ENCODE results near the gene RAD52. TPM values are rescaled to one million over a fixed set of nuclear protein-coding genes. Genes with fewer than 3 reads are reported as not detected.

RAD52 gene
- total RNA-seq, 1 experiment from 2014 or later = 15.3 TPM

GRCh38 chr12:897386-897785, 52.1 kb downstream of the RAD52 start:
- Histone ChIP-seq H4K91ac (ENCODE audit: insufficient read length, low read depth, low read length) (no peak overlapping the region), H3T11ph (ENCODE audit: low read length) (no peak overlapping the region), H3K27me3 (ENCODE audit: insufficient read depth, low read length) (no peaks in the 10 kb centered on the region), H3K9ac (ENCODE audit: extremely low read depth, insufficient read length, low read length) (no peak overlapping the region), H4K5ac (ENCODE audit: insufficient read length, low read depth, low read length) (no peak overlapping the region), H4K8ac (replicated peaks; ENCODE audit: insufficient read length, low read depth, low read length) (no peak overlapping the region), H3K9me3 (ENCODE audit: control insufficient read depth, low read depth, low read length) (no peaks in the 10 kb centered on the region), H4K20me1 (ENCODE audit: control insufficient read depth, insufficient read depth, insufficient read length) (no peaks in the 10 kb centered on the region), H3K14ac (ENCODE audit: insufficient read depth, low read length) (no peak overlapping the region), H3K4me2 (ENCODE audit: insufficient read depth, insufficient read length, low read length) (no peak overlapping the region), H2BK15ac (ENCODE audit: low read depth, low read length) (no peak overlapping the region), H3K23me2 (ENCODE audit: insufficient read length, low read depth, low read length, poor library complexity, severe bottlenecking) (no peaks in the 10 kb centered on the region), H2BK5ac (ENCODE audit: insufficient read length, low read length) (no peak overlapping the region), H2BK120ac (ENCODE audit: low read depth, low read length, poor library complexity, severe bottlenecking) (no peak overlapping the region), H3K56ac (ENCODE audit: insufficient read length, low read depth, low read length) (no peak overlapping the region), H3K18ac (ENCODE audit: insufficient read length, low read depth, low read length) (no peak overlapping the region), H3K79me1 (ENCODE audit: insufficient read depth, low read depth, low read length, poor library complexity, severe bottlenecking) (no peaks in the 10 kb centered on the region), H2AK5ac (ENCODE audit: insufficient read length, low read length) (no peak overlapping the region), H3K4me1 (ENCODE audit: insufficient read depth, low read length) (no peaks in the 10 kb centered on the region), H2AFZ (ENCODE audit: low read length) (no peak overlapping the region), H2BK12ac (ENCODE audit: insufficient read length, low read depth, low read length) (no peak overlapping the region), H3K79me2 (ENCODE audit: insufficient read depth, low read length) (no peaks in the 10 kb centered on the region), H3K23ac (ENCODE audit: insufficient read length, low read depth, low read length) (no peak overlapping the region), H3K4ac (ENCODE audit: low read depth, low read length) (no peak overlapping the region), H3K27ac (ENCODE audit: insufficient read length, low read depth, low read length) (no peak overlapping the region), H2BK20ac (ENCODE audit: low read depth, low read length, poor library complexity, severe bottlenecking) (no peak overlapping the region)
- peak overlapping the region in 1 of 3 experiments; percentile 8; a peak in 1 of 7 replicates for H3K27ac Mint-ChIP-seq
- peaks cover 35 to 79% (median 65%) of the 10 kb centered on the region in 3 experiments for H3K36me3 Mint-ChIP-seq (ENCODE audit: insufficient read depth in 1 of 3, low read depth in 3 of 3)
- no peaks in the 10 kb centered on the region for H3K27me3 Mint-ChIP-seq (ENCODE audit: low read depth)
- no peaks in the 10 kb centered on the region for H3K9me3 Mint-ChIP-seq
- WGBS (ENCODE audit: extremely low coverage, insufficient read length, low lambda C conversion rate) = no CpG with 5 or more reads among the region's 4 CpGs
- H3K4me3 Mint-ChIP-seq = no peak overlapping the region
- no peak for TF ChIP-seq CTCF (conservative IDR thresholded peaks at IDR 0.05)
- H3K4me1 Mint-ChIP-seq = no peaks in the 10 kb centered on the region
- DNase-seq = no peak
